HEK293 (cell line): ENCODE measurements around the gene DAPK2.

Source experiments
- CTCF ChIA-PET: fragments of 350-600 bp; formaldehyde crosslinking; extraction: SDS; loops from one replicate; lab custom pipeline; 2021; ENCODE audit warnings: antibody characterized with exemption; lab: Yijun Ruan, JAX
- POLR2A ChIA-PET: fragments of 300-600 bp; formaldehyde crosslinking; extraction: SDS; loops from one replicate; lab custom pipeline; 2020; ENCODE audit warnings: antibody characterized with exemption, inconsistent platforms; lab: Yijun Ruan, JAX
- H3K27ac ChIP-seq: fragments of 200-500 bp; sonication (Bioruptor generic); 2 replicates; pipeline ENCODE4 v1.5.1; 2014; ENCODE audit warnings: low read depth, low read length, control low read depth, inconsistent platforms; ENCODE audit errors: extremely low read depth
- H3K36me3 ChIP-seq, 2 experiments: fragments of 200-500 bp in 1 of 2; sonication (Bioruptor generic) in 1 of 2; 1 replicate in 1 of 2; 2 replicates in 1 of 2; pipeline ENCODE4 v1.5.1; 2014 to 2017; ENCODE audit warnings: inconsistent platforms in 2 of 2, low read length in 2 of 2; ENCODE audit not compliant: control insufficient read depth in 2 of 2, insufficient read depth in 1 of 2
- H3K4me1 ChIP-seq: fragments of 200-500 bp; sonication (Bioruptor generic); 2 replicates; pipeline ENCODE4 v1.5.1; 2014; ENCODE audit warnings: mild to moderate bottlenecking, low read length, inconsistent platforms; ENCODE audit not compliant: control insufficient read depth, insufficient read depth
- H3K4me3 ChIP-seq: 2 replicates; pipeline ENCODE4 v1.5.1; 2011; ENCODE audit warnings: low read depth, mild to moderate bottlenecking, control low read depth, low read length, moderate library complexity
- H3K9me3 ChIP-seq: fragments of 200-500 bp; sonication (Bioruptor generic); 2 replicates; pipeline ENCODE4 v1.5.1; 2014; ENCODE audit warnings: low read depth, low read length, inconsistent platforms; ENCODE audit not compliant: control insufficient read depth, insufficient read depth
- RBAK ChIP-seq: fragments of 450-650 bp; formaldehyde crosslinking; IDR thresholded peaks from 2 replicates; pipeline ENCODE4 v1.5.1; 2016; ENCODE audit warnings: missing biosample characterization, missing genetic modification characterization
- REPIN1 ChIP-seq: fragments of 450-650 bp; formaldehyde crosslinking; IDR thresholded peaks from 2 replicates; pipeline ENCODE4 v1.5.1; 2017; ENCODE audit warnings: missing biosample characterization, missing genetic modification characterization, low read depth
- YY2 ChIP-seq: fragments of 450-650 bp; formaldehyde crosslinking; IDR thresholded peaks from 2 replicates; pipeline ENCODE4 v1.5.1; 2016; ENCODE audit warnings: missing biosample characterization, missing genetic modification characterization
- ZBTB7A ChIP-seq: fragments of 450-650 bp; formaldehyde crosslinking; IDR thresholded peaks from 2 replicates; pipeline ENCODE4 v1.5.1; 2016; ENCODE audit warnings: low read depth, missing biosample characterization, missing genetic modification characterization
- ZEB2 ChIP-seq: fragments of 450-650 bp; formaldehyde crosslinking; IDR thresholded peaks from 2 replicates; pipeline ENCODE4 v1.5.1; 2016; ENCODE audit warnings: missing biosample characterization, missing genetic modification characterization
- ZFHX2 ChIP-seq: fragments of 450-650 bp; formaldehyde crosslinking; conservative IDR thresholded peaks from 2 replicates; pipeline ENCODE4 v1.5.1; 2016; ENCODE audit warnings: missing biosample characterization, missing genetic modification characterization
- ZNF10 ChIP-seq: fragments of 450-650 bp; formaldehyde crosslinking; IDR thresholded peaks from 2 replicates; pipeline ENCODE4 v1.5.1; 2017; ENCODE audit warnings: missing biosample characterization, missing genetic modification characterization
- ZNF169 ChIP-seq: fragments of 450-650 bp; formaldehyde crosslinking; IDR thresholded peaks from 2 replicates; pipeline ENCODE4 v1.5.1; 2016; ENCODE audit warnings: missing biosample characterization, missing genetic modification characterization
- ZNF248 ChIP-seq: fragments of 450-650 bp; formaldehyde crosslinking; IDR thresholded peaks from 2 replicates; pipeline ENCODE4 v1.5.1; 2017; ENCODE audit warnings: missing biosample characterization, missing genetic modification characterization
- ZNF302 ChIP-seq: fragments of 450-650 bp; formaldehyde crosslinking; IDR thresholded peaks from 2 replicates; pipeline ENCODE4 v1.5.1; 2016; ENCODE audit warnings: missing biosample characterization, missing genetic modification characterization, low read depth
- ZNF350 ChIP-seq: fragments of 450-650 bp; formaldehyde crosslinking; IDR thresholded peaks from 2 replicates; pipeline ENCODE4 v1.5.0; 2017; ENCODE audit warnings: missing biosample characterization, mild to moderate bottlenecking, missing genetic modification characterization
- ZNF37A ChIP-seq: fragments of 450-650 bp; IDR thresholded peaks from 2 replicates; pipeline ENCODE4 v1.5.1; 2018; ENCODE audit warnings: missing biosample characterization, missing genetic modification characterization
- ZNF521 ChIP-seq: fragments of 450-650 bp; formaldehyde crosslinking; IDR thresholded peaks from 2 replicates; pipeline ENCODE4 v1.5.1; 2017; ENCODE audit warnings: missing biosample characterization, mild to moderate bottlenecking, missing genetic modification characterization
- ZNF596 ChIP-seq: fragments of 450-650 bp; IDR thresholded peaks from 2 replicates; pipeline ENCODE4 v1.5.0; 2018; ENCODE audit warnings: missing biosample characterization, mild to moderate bottlenecking, missing genetic modification characterization, moderate library complexity
- ZNF600 ChIP-seq: fragments of 450-650 bp; formaldehyde crosslinking; IDR thresholded peaks from 2 replicates; pipeline ENCODE4 v1.5.1; 2016; ENCODE audit warnings: missing biosample characterization, missing genetic modification characterization
- ZNF629 ChIP-seq: fragments of 450-650 bp; formaldehyde crosslinking; IDR thresholded peaks from 2 replicates; pipeline ENCODE4 v1.5.1; 2017; ENCODE audit warnings: missing biosample characterization, missing genetic modification characterization
- ZNF843 ChIP-seq: fragments of 450-650 bp; formaldehyde crosslinking; IDR thresholded peaks from 2 replicates; pipeline ENCODE4 v1.5.1; 2016; ENCODE audit warnings: missing biosample characterization, missing genetic modification characterization
- TF ChIP-seq, protein P1 (sequence below): fragments of 450-650 bp; formaldehyde crosslinking; IDR thresholded peaks from 2 replicates; pipeline ENCODE4 v1.5.1; 2016; ENCODE audit warnings: missing biosample characterization, missing genetic modification characterization
- TF ChIP-seq, protein P2 (sequence below): fragments of 450-650 bp; formaldehyde crosslinking; IDR thresholded peaks from 2 replicates; pipeline ENCODE4 v1.5.1; 2017; ENCODE audit warnings: missing biosample characterization, missing genetic modification characterization
- TF ChIP-seq, protein P3 (sequence below): fragments of 450-650 bp; IDR thresholded peaks from 2 replicates; pipeline ENCODE4 v1.5.1; 2018; ENCODE audit warnings: missing biosample characterization, missing genetic modification characterization

DAPK2 gene

GRCh38 chr15:63881431-63881830 lies 164.9 kb downstream of the DAPK2 start:
- Histone ChIP-seq H3K4me1 (no peaks in the 10 kb centered on the region), H3K27ac (no peak overlapping the region), H3K36me3 (no peaks in the 10 kb centered on the region), H3K9me3 (no peaks in the 10 kb centered on the region), H3K4me3 (no peak overlapping the region)
- ChIA-PET CTCF (interaction anchor here (0.6 to 0.9 kb wide), 2 partner anchors 9 to 576 kb away, joined by 3 read pairs; no protein-coding TSS in a partner anchor), POLR2A (no interaction called here)
- TF ChIP-seq ZNF600 (no peak), ZNF10 (tag by site-specific recombination) (no peak), ZNF248 (tag by site-specific recombination) (no peak)

DNA sequence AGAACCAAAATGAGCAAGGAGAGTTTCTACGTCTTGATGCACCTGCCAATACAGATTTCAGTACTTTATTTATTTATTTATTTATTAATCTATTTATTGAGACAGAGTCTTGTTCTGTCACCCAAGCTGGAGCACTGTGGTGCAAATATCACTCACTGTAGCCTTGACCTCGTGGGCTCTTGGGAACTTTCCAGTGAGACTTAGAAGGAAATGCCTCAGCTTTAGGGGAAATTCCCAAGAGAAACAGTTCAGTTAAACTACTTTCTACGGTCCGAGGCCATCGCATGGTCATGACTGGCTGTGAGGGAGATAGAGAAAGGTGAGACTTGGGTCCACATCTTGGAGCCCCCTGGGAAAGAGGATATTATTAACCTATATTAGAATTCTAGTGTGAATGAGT lies 165.5 kb downstream of the DAPK2 start:
- ChIA-PET POLR2A (no interaction called here), CTCF (interaction anchor here (0.5 kb wide), 1 partner anchor 133 kb away, joined by 3 read pairs; no protein-coding TSS in a partner anchor)
- Histone ChIP-seq H3K36me3 (no peaks in the 10 kb centered on the region), H3K27ac (no peak overlapping the region), H3K9me3 (no peaks in the 10 kb centered on the region), H3K4me3 (no peak overlapping the region), H3K4me1 (no peaks in the 10 kb centered on the region)
- TF ChIP-seq ZFHX2 (tag by site-specific recombination): no peak
- TF ChIP-seq ZNF37A (tag by site-specific recombination): no peak
- no peak for TF ChIP-seq REPIN1
- TF ChIP-seq, protein P1, sequence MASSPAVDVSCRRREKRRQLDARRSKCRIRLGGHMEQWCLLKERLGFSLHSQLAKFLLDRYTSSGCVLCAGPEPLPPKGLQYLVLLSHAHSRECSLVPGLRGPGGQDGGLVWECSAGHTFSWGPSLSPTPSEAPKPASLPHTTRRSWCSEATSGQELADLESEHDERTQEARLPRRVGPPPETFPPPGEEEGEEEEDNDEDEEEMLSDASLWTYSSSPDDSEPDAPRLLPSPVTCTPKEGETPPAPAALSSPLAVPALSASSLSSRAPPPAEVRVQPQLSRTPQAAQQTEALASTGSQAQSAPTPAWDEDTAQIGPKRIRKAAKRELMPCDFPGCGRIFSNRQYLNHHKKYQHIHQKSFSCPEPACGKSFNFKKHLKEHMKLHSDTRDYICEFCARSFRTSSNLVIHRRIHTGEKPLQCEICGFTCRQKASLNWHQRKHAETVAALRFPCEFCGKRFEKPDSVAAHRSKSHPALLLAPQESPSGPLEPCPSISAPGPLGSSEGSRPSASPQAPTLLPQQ: no peak
- TF ChIP-seq ZNF169 (tag by site-specific recombination): no peak
- TF ChIP-seq ZEB2 (tag by site-specific recombination): no peak
- no peak for TF ChIP-seq YY2 (tag by site-specific recombination)
- no peak for TF ChIP-seq ZNF596 (tag by site-specific recombination)
- no peak for TF ChIP-seq ZBTB7A (tag by site-specific recombination)
- no peak for TF ChIP-seq ZNF629 (tag by site-specific recombination)
- TF ChIP-seq ZNF843 (tag by site-specific recombination): no peak
- no peak for TF ChIP-seq ZNF350 (tag by site-specific recombination)
- TF ChIP-seq, protein P2, sequence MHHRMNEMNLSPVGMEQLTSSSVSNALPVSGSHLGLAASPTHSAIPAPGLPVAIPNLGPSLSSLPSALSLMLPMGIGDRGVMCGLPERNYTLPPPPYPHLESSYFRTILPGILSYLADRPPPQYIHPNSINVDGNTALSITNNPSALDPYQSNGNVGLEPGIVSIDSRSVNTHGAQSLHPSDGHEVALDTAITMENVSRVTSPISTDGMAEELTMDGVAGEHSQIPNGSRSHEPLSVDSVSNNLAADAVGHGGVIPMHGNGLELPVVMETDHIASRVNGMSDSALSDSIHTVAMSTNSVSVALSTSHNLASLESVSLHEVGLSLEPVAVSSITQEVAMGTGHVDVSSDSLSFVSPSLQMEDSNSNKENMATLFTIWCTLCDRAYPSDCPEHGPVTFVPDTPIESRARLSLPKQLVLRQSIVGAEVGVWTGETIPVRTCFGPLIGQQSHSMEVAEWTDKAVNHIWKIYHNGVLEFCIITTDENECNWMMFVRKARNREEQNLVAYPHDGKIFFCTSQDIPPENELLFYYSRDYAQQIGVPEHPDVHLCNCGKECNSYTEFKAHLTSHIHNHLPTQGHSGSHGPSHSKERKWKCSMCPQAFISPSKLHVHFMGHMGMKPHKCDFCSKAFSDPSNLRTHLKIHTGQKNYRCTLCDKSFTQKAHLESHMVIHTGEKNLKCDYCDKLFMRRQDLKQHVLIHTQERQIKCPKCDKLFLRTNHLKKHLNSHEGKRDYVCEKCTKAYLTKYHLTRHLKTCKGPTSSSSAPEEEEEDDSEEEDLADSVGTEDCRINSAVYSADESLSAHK (tag by site-specific recombination): no peak
- TF ChIP-seq, protein P3, sequence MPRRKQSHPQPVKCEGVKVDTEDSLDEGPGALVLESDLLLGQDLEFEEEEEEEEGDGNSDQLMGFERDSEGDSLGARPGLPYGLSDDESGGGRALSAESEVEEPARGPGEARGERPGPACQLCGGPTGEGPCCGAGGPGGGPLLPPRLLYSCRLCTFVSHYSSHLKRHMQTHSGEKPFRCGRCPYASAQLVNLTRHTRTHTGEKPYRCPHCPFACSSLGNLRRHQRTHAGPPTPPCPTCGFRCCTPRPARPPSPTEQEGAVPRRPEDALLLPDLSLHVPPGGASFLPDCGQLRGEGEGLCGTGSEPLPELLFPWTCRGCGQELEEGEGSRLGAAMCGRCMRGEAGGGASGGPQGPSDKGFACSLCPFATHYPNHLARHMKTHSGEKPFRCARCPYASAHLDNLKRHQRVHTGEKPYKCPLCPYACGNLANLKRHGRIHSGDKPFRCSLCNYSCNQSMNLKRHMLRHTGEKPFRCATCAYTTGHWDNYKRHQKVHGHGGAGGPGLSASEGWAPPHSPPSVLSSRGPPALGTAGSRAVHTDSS (tag by site-specific recombination): no peak
- no peak for TF ChIP-seq ZNF302 (tag by site-specific recombination)
- TF ChIP-seq RBAK (tag by site-specific recombination): no peak
- TF ChIP-seq ZNF521 (tag by site-specific recombination): no peak
